Mucosa of gallbladder (tissue), 1 donor: ENCODE results near the gene ARPIN. TPM values are rescaled to one million over a fixed set of nuclear protein-coding genes. Genes with fewer than 3 reads are reported as not detected.
"Not testable (repeated sequence)": the region's sequence is repeated elsewhere in the genome, so short reads cannot be mapped to it uniquely, and the experiment has no call there.

Experiments
- DNase-seq: peaks from one replicate; pipeline ENCODE4 v3.0.0-alpha.2; 2020; ENCODE audit warnings: low spot score
- total RNA-seq: library from RNA; stranded (reverse); gene quantifications from one replicate; pipeline ENCODE4 v1.2.1, GENCODE V29; 2021
- donor health status: DM: no; HTN: no; CAD: no.

The ARPIN gene
- total RNA-seq, 1 donor from 2014 or later: 23.3 TPM

GRCh38 chr15:89910891-89911626 lies 1.7 kb downstream of the ARPIN start:
- DNase-seq: no peak

- no peak for DNase-seq
These were observed 3.1 kb downstream of the ARPIN start for GRCh38 chr15:89909611-89910010.

GRCh38 chr15:89908226-89908625 lies 4.5 kb downstream of the ARPIN start:
- no peak for DNase-seq

DNA sequence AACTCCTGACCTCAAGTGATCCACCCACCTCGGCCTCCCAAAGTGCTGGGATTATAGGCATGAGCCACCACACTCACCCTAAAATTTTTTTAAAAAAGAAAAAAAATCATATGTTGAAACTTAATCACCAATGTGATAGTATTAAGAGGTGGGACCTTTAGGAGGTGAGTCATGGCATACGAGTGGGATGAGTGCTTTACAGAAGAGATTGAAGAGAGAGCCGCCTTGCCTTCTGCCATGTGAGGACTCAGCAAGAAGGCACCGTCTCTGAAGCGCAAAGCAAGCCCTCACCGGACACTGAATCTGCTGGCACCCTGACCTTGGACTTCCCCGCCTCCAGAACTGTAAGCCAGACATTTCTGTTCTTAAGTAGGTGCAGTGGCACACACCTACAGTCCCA lies 5.5 kb downstream of the ARPIN start:
- no peak for DNase-seq

DNA sequence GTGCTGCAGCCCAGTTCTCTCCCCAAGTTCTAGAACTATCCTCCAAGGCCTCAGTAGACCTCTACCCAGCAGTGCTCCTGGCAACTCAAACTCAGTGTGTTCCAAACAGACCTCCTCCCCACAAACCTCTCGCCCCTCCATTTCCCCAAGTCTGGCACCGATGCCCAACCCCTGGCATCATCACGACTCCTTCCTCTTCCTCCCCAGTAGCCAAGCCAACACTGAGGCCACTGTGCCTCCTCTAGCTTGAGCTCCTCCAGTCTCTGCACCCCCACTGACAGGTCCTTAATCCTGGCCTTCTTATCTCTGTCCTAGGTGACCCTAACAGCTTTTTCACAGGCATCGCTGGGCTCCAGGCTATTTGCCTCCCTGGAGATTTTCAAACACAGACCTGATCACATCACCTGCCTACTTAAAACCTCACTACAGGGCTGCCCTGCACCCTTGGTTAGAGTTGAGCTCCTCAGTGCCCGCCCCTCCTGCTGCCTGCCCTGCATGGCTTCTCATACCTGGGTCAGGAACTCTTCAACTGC lies 6.8 kb downstream of the ARPIN start:
- DNase-seq: no peak

- DNase-seq: no peak
These were observed 8.2 kb downstream of the ARPIN start for GRCh38 chr15:89904519-89904918.

DNA sequence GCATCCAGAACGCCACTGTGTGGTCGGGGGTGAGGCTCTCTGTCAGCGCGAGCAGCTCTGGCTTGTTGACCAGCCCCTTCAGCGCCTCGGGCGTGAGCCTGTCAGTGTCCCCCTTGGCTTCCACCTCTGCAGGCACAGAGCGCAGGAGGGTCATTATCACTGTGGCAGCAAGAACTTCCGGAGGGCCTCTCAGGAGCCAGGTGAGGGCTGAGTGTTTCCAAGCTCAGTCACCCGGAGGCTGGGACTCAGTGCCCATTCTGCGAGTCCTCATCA lies 9.0 kb downstream of the ARPIN start:
- DNase-seq: no peak

DNA sequence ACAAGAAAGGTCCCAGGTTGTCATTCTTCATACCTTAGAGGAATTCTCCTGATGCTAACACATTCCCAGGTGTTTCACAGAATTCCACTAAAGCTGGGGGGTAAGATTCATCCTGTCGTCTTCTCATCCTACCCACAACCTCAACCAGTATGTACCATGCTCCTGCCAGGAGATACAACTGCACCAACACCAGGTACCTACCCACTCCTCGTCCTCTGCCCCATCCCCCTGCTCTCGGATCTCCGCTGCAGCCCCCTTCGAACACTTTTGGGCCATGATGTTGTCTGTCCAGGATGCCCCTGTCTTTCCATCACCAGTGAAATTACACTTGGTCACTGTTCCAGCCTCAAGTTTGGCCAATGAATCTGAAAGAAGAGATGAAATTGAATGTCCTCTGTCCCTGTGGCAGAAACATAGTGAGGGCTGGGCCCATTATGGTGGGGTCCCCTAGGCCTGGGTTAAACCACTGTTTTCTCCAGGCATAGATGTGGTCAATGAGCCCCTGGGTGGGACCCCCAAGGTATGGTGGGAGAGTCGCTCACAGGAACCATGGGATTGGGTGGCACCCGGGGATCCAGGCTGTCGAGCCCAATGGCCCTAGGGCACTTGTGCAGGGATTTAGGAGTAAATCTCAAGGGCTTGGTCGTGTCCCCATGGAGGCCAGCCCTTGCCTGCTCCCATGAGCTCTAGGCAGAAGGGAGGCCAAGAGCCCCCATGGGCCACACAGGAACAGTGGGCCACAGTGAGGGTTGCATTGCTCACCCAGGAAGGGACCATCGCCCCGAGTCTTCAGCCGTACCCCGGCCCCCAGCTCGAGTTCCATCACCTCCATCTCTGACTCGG lies 9.5 kb downstream of the ARPIN start:
- DNase-seq: no peak

GRCh38 chr15:89900849-89901248 lies 11.9 kb downstream of the ARPIN start:
- DNase-seq: no peak

DNA sequence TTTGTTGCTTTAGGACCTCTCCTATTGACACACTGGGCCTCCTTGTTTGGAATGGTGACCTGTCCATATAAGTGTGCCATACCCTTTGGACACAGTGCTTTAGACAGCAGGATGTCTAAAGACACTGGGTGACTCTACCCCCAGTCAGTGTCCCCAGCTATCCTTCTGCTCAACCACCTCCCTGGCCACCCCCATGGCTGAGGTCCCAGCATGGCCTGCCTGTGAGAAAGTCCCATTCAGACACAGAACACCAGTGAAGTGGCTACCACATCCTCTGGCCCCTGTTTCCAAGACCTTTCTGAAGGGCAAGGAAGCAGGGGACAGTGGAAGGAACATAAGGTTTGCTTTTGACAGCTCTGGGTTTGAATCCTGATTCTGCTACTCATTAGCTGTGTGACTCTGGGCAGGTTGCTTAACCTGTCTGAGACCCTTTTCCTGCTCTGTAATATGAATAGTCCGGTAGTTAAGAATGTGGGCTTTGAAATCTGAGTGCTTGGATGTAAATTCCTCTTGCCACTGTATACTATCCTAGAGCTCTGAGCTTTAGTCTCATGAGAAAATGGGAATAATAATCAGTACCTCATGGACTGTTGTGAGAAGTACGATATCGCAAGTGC lies 12.7 kb downstream of the ARPIN start:
- DNase-seq: no peak

- no peak for DNase-seq
These were observed 13.3 kb downstream of the ARPIN start for GRCh38 chr15:89899295-89899945.

DNA sequence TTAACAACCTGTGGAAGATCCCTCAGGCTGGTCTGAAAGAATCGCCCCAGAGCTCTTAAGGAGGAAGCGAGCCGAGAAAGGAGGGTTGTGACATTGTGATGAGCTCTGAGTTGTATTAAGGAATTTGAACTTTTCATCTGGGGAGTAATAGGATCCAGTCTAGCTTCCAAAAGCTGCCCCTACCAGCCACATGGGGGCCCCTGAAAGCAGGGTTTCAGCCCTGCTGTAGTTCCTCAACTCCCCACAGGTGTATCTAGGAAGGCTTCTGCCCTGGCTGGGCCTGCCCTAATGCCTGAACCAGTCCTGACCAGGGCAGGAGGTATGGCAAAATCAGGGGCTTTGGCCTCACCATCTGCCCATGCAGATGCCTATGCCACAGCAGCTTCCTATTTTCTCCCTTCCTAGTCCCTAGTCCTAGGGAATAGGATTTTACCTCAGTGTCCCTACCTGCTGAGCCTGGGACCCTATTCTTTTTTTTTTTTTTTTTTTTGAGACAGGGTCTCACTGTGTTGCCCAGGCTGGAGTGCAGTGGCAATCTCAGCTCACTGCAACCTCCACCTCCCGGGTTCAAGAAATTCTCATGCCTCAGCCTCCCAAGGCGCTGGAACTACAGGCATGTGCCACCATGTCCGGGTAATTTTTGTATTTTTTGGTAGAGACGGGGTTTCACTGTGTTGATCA lies 14.0 kb downstream of the ARPIN start:
- peak; percentile 34 for DNase-seq

GRCh38 chr15:89898146-89898545 lies 14.6 kb downstream of the ARPIN start:
- no peak for DNase-seq

- DNase-seq: peak; percentile 91
These were observed 18.9 kb downstream of the ARPIN start, which contains the start of gene AP3S2 for GRCh38 chr15:89893696-89894447. Gene AP3S2, minus strand, starts transcription at chr15:89893994. Its CDS starts 45 bp downstream, at chr15:89893949.

GRCh38 chr15:89893027-89893426 lies 19.7 kb downstream of the ARPIN start:
- no peak for DNase-seq

DNA sequence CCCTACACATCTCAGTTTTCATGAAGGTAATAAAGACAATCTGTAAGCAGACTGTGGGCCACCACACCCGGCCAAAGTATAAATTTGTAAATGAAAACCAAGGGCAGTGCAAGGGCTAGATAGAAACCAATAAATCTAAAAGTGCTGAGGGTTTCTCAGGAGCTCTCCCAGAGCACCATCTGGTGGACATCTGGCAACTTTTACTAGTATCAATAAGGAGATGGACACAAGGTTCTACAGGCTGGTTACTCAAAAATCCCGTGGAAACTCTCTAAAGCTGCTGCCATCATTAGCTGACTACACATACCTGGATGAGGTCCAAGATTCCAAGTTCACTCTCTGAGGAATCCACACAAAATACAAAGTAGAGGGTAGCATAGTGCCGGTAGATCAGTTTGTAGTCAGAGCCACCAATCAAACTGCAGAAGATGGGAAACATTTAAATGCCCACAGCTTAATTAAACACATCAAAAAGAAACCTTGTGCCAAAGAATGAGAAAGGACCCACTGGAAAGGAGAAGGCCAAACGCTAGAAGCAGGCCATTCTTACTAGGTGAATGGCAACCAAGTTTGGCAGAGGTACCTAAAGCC lies 24.4 kb downstream of the ARPIN start:
- DNase-seq: peak; percentile 28

DNA sequence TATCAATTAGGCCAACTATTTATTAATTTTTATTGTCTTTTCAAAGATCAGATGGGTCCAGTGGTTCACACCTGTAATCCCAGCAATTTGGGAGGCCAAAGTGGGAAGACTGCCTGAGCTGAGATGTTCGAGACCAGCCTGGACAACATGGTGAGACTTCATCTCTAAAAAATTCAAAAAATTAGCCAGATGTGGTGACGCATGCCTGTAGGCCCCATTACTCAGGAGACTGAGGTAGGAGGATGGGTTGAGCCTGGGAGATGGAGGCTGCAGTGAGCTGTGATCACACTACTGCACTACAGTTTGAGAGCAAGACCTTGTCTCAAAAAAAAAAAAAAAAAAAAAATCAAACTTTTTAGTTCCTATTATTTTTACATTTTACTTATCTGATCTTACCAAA lies 27.1 kb downstream of the ARPIN start:
- DNase-seq: no peak

DNA sequence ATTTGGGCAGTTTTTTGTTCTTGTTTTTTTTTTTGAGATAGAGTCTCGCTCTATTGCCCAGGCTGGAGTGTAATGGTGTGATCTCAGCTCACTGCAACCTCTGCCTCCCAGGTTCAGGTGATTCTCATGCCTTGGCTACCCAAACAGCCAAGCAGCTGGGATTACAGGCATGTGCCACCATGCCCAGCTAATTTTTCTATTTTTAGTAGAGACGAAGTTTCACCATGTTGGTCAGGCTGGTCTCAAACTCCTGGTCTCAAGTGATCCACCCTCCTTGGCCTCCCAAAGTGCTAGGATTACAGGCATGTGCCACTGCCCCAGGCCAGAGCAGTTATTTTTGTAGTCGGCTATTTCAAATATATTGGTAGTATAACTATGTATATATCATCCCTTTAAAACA lies 27.6 kb downstream of the ARPIN start:
- not testable (repeated sequence) for DNase-seq

GRCh38 chr15:89883518-89883917 lies 29.2 kb downstream of the ARPIN start:
- no peak for DNase-seq

DNA sequence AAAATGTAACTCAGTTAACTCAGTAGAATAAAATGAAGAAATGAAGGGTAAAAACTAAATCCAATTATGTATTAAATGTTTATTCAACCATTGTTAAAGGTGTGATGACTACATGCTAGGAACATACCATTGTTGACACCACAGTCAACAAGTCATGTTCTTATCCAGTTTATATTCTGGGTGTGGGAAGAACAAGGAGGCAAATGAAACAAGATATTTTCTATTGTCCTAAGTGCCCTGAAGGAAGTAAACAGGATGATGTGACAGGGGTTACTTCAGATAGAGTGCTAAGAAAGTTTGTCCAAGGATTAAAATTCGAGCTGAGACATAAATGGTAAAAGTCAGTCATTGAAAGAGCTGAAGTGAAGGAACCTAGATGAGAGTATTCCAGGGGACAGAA lies 32.0 kb downstream of the ARPIN start:
- DNase-seq: no peak
